ENCODE data around the gene DSEL.

The DSEL gene

GRCh38 chr18:67468038-67468437 is 48.5 kb downstream of the DSEL start:
- Histone ChIP-seq H2AFZ (ENCODE audit: low read length) (no peak overlapping the region), H4K8ac (ENCODE audit: low read depth, low read length) (no peak overlapping the region), H2BK15ac (ENCODE audit: low read length) (no peak overlapping the region), H3K9me3 (replicated peaks in 1 of 2; ENCODE audit: control insufficient read depth in 2 of 2, insufficient read depth in 1 of 2, low read depth in 1 of 2, low read length in 2 of 2) (peaks cover 5 to 8% of the 10 kb centered on the region in 2 donors), H3K18ac (ENCODE audit: low read length) (no peak overlapping the region), H4K91ac (ENCODE audit: low read depth, low read length, poor library complexity) (no peak overlapping the region), H3K4me3 (ENCODE audit: low read length in 2 of 2) (no peak overlapping the region), H3K9ac (ENCODE audit: low read depth, low read length, poor library complexity) (no peak overlapping the region), H3K23ac (ENCODE audit: low read depth, low read length, poor library complexity) (no peak overlapping the region), H2AK5ac (ENCODE audit: low read depth, low read length) (no peak overlapping the region), H3K27me3 (ENCODE audit: control insufficient read depth in 3 of 3, insufficient read depth in 3 of 3, low read depth in 1 of 3, low read length in 3 of 3) (no peaks in the 10 kb centered on the region), H2BK5ac (ENCODE audit: low read length) (no peak overlapping the region), H3K4me1 (ENCODE audit: control insufficient read depth in 2 of 2, insufficient read depth in 1 of 2, low read depth in 1 of 2, low read length in 2 of 2) (no peaks in the 10 kb centered on the region), H3K79me1 (ENCODE audit: low read depth, low read length) (no peaks in the 10 kb centered on the region), H3K4ac (ENCODE audit: low read length) (no peak overlapping the region), H3K36me3 (replicated peaks in 1 of 2; ENCODE audit: control insufficient read depth in 2 of 2, insufficient read depth in 2 of 2, low read length in 2 of 2) (no peaks in the 10 kb centered on the region), H2BK120ac (ENCODE audit: low read depth, low read length) (no peak overlapping the region), H2BK12ac (ENCODE audit: low read length) (no peak overlapping the region), H3K14ac (ENCODE audit: low read length) (no peak overlapping the region), H3K27ac (replicated peaks; ENCODE audit: low read length) (no peak overlapping the region), H3K4me2 (ENCODE audit: insufficient read depth, low read length, poor library complexity, severe bottlenecking) (no peak overlapping the region)
- no peak for DNase-seq (ENCODE audit: low spot score)

GRCh38 chr18:67467188-67467587 is 49.3 kb downstream of the DSEL start:
- Histone ChIP-seq H3K27me3 (ENCODE audit: control insufficient read depth in 3 of 3, insufficient read depth in 3 of 3, low read depth in 1 of 3, low read length in 3 of 3) (no peaks in the 10 kb centered on the region), H2BK15ac (ENCODE audit: low read length) (no peak overlapping the region), H3K4me3 (ENCODE audit: low read length in 2 of 2) (no peak overlapping the region), H2AFZ (ENCODE audit: low read length) (no peak overlapping the region), H2BK120ac (ENCODE audit: low read depth, low read length) (no peak overlapping the region), H3K36me3 (replicated peaks in 1 of 2; ENCODE audit: control insufficient read depth in 2 of 2, insufficient read depth in 2 of 2, low read length in 2 of 2) (no peaks in the 10 kb centered on the region), H3K27ac (replicated peaks; ENCODE audit: low read length) (no peak overlapping the region), H3K4ac (ENCODE audit: low read length) (no peak overlapping the region), H2AK5ac (ENCODE audit: low read depth, low read length) (no peak overlapping the region), H2BK5ac (ENCODE audit: low read length) (no peak overlapping the region), H2BK12ac (ENCODE audit: low read length) (no peak overlapping the region), H3K79me1 (ENCODE audit: low read depth, low read length) (no peaks in the 10 kb centered on the region), H4K8ac (ENCODE audit: low read depth, low read length) (no peak overlapping the region), H4K91ac (ENCODE audit: low read depth, low read length, poor library complexity) (no peak overlapping the region), H3K23ac (ENCODE audit: low read depth, low read length, poor library complexity) (no peak overlapping the region), H3K9me3 (replicated peaks in 1 of 2; ENCODE audit: control insufficient read depth in 2 of 2, insufficient read depth in 1 of 2, low read depth in 1 of 2, low read length in 2 of 2) (peaks cover 5 to 10% of the 10 kb centered on the region in 2 donors), H3K4me1 (ENCODE audit: control insufficient read depth in 2 of 2, insufficient read depth in 1 of 2, low read depth in 1 of 2, low read length in 2 of 2) (no peaks in the 10 kb centered on the region), H3K4me2 (ENCODE audit: insufficient read depth, low read length, poor library complexity, severe bottlenecking) (no peak overlapping the region), H3K9ac (ENCODE audit: low read depth, low read length, poor library complexity) (no peak overlapping the region), H3K18ac (ENCODE audit: low read length) (no peak overlapping the region), H3K14ac (ENCODE audit: low read length) (no peak overlapping the region)
- WGBS, 2 donors (ENCODE audit: extremely low coverage in 2 of 2, insufficient read length in 2 of 2, insufficient replicate concordance in 1 of 2), result no CpG with 5 or more reads among the region's 1 CpG
- no peak for DNase-seq (ENCODE audit: low spot score)

- no CpG with 5 or more reads among the region's 1 CpG for WGBS, 2 donors (ENCODE audit: extremely low coverage in 2 of 2, insufficient read length in 2 of 2, insufficient replicate concordance in 1 of 2)
These were observed 52.0 kb downstream of the DSEL start for GRCh38 chr18:67464499-67464898.

GRCh38 chr18:67463829-67464228 is 52.7 kb downstream of the DSEL start:
- H3K4me3 ChIP-seq (ENCODE audit: low read length in 2 of 2), result no peak overlapping the region
- no peak overlapping the region for H3K18ac ChIP-seq (ENCODE audit: low read length)
- H3K4me1 ChIP-seq (ENCODE audit: control insufficient read depth in 2 of 2, insufficient read depth in 1 of 2, low read depth in 1 of 2, low read length in 2 of 2), result no peaks in the 10 kb centered on the region
- no peak overlapping the region for H3K4ac ChIP-seq (ENCODE audit: low read length)
- H3K23ac ChIP-seq (ENCODE audit: low read depth, low read length, poor library complexity), result no peak overlapping the region
- no peaks in the 10 kb centered on the region for H3K79me1 ChIP-seq (ENCODE audit: low read depth, low read length)
- peaks cover 5 to 12% of the 10 kb centered on the region in 2 donors for H3K9me3 ChIP-seq (replicated peaks in 1 of 2; ENCODE audit: control insufficient read depth in 2 of 2, insufficient read depth in 1 of 2, low read depth in 1 of 2, low read length in 2 of 2)
- DNase-seq (ENCODE audit: low spot score), result no peak
- no peak overlapping the region for H4K8ac ChIP-seq (ENCODE audit: low read depth, low read length)
- H3K9ac ChIP-seq (ENCODE audit: low read depth, low read length, poor library complexity), result no peak overlapping the region
- no peaks in the 10 kb centered on the region for H3K36me3 ChIP-seq (replicated peaks in 1 of 2; ENCODE audit: control insufficient read depth in 2 of 2, insufficient read depth in 2 of 2, low read length in 2 of 2)
- WGBS, 2 donors (ENCODE audit: extremely low coverage in 2 of 2, insufficient read length in 2 of 2, insufficient replicate concordance in 1 of 2), result no CpG with 5 or more reads among the region's 2 CpGs
- H3K4me2 ChIP-seq (ENCODE audit: insufficient read depth, low read length, poor library complexity, severe bottlenecking), result no peak overlapping the region
- no peak overlapping the region for H2AK5ac ChIP-seq (ENCODE audit: low read depth, low read length)
- H3K27ac ChIP-seq (replicated peaks; ENCODE audit: low read length), result no peak overlapping the region
- no peak overlapping the region for H2BK120ac ChIP-seq (ENCODE audit: low read depth, low read length)
- no peaks in the 10 kb centered on the region for H3K27me3 ChIP-seq (ENCODE audit: control insufficient read depth in 3 of 3, insufficient read depth in 3 of 3, low read depth in 1 of 3, low read length in 3 of 3)
- H2BK5ac ChIP-seq (ENCODE audit: low read length), result no peak overlapping the region
- no peak overlapping the region for H3K14ac ChIP-seq (ENCODE audit: low read length)
- no peak overlapping the region for H4K91ac ChIP-seq (ENCODE audit: low read depth, low read length, poor library complexity)
- no peak overlapping the region for H2AFZ ChIP-seq (ENCODE audit: low read length)
- no peak overlapping the region for H2BK15ac ChIP-seq (ENCODE audit: low read length)
- no peak overlapping the region for H2BK12ac ChIP-seq (ENCODE audit: low read length)

More at GRCh38 chr18:67464499-67464898, 52.0 kb downstream of the DSEL start:
- Histone ChIP-seq H4K8ac (ENCODE audit: low read depth, low read length) (no peak overlapping the region), H3K4ac (ENCODE audit: low read length) (no peak overlapping the region), H3K9ac (ENCODE audit: low read depth, low read length, poor library complexity) (no peak overlapping the region), H3K14ac (ENCODE audit: low read length) (no peak overlapping the region), H3K79me1 (ENCODE audit: low read depth, low read length) (no peaks in the 10 kb centered on the region), H2AFZ (ENCODE audit: low read length) (no peak overlapping the region), H3K4me1 (ENCODE audit: control insufficient read depth in 2 of 2, insufficient read depth in 1 of 2, low read depth in 1 of 2, low read length in 2 of 2) (no peaks in the 10 kb centered on the region), H2AK5ac (ENCODE audit: low read depth, low read length) (no peak overlapping the region), H3K27me3 (ENCODE audit: control insufficient read depth in 3 of 3, insufficient read depth in 3 of 3, low read depth in 1 of 3, low read length in 3 of 3) (no peaks in the 10 kb centered on the region), H3K9me3 (replicated peaks in 1 of 2; ENCODE audit: control insufficient read depth in 2 of 2, insufficient read depth in 1 of 2, low read depth in 1 of 2, low read length in 2 of 2) (peaks cover 5 to 12% of the 10 kb centered on the region in 2 donors), H3K36me3 (replicated peaks in 1 of 2; ENCODE audit: control insufficient read depth in 2 of 2, insufficient read depth in 2 of 2, low read length in 2 of 2) (no peaks in the 10 kb centered on the region), H2BK15ac (ENCODE audit: low read length) (no peak overlapping the region), H3K23ac (ENCODE audit: low read depth, low read length, poor library complexity) (no peak overlapping the region), H3K4me3 (ENCODE audit: low read length in 2 of 2) (no peak overlapping the region), H2BK5ac (ENCODE audit: low read length) (no peak overlapping the region), H2BK12ac (ENCODE audit: low read length) (no peak overlapping the region), H3K4me2 (ENCODE audit: insufficient read depth, low read length, poor library complexity, severe bottlenecking) (no peak overlapping the region), H3K27ac (replicated peaks; ENCODE audit: low read length) (no peak overlapping the region), H3K18ac (ENCODE audit: low read length) (peak overlapping the region; percentile 58), H4K91ac (ENCODE audit: low read depth, low read length, poor library complexity) (no peak overlapping the region), H2BK120ac (ENCODE audit: low read depth, low read length) (no peak overlapping the region)
- no peak for DNase-seq (ENCODE audit: low spot score)

All from neuronal stem cell (in vitro differentiated cells).